Tibial nerve (tissue), 3 donors: Measurements from ENCODE around the gene TERB1.

ENCODE experiments used
- POLR2A ChIP-seq, 2 donors: fragments of 450-650 bp; IDR thresholded peaks; one replicate each; pipeline ENCODE4 v1.6.1; 2017; ENCODE audit warnings: antibody characterized with exemption in 2 of 2, mild to moderate bottlenecking in 2 of 2, moderate library complexity in 2 of 2
- TF ChIP-seq, protein P1 (sequence below), 5 experiments: fragments of 200-600 bp in 3 of 5; fragments of 450-650 bp in 2 of 5; sonication (generic) in 3 of 5; IDR thresholded peaks; one replicate each; pipeline ENCODE4 v1.5.1; 2016 to 2019; ENCODE audit warnings: antibody characterized with exemption in 5 of 5, mild to moderate bottlenecking in 3 of 5, moderate library complexity in 2 of 5

GRCh38 chr16:66809765-66810164 is 8.4 kb upstream of the TERB1 start:
- TF ChIP-seq, protein P1, sequence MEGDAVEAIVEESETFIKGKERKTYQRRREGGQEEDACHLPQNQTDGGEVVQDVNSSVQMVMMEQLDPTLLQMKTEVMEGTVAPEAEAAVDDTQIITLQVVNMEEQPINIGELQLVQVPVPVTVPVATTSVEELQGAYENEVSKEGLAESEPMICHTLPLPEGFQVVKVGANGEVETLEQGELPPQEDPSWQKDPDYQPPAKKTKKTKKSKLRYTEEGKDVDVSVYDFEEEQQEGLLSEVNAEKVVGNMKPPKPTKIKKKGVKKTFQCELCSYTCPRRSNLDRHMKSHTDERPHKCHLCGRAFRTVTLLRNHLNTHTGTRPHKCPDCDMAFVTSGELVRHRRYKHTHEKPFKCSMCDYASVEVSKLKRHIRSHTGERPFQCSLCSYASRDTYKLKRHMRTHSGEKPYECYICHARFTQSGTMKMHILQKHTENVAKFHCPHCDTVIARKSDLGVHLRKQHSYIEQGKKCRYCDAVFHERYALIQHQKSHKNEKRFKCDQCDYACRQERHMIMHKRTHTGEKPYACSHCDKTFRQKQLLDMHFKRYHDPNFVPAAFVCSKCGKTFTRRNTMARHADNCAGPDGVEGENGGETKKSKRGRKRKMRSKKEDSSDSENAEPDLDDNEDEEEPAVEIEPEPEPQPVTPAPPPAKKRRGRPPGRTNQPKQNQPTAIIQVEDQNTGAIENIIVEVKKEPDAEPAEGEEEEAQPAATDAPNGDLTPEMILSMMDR (IDR thresholded peaks at IDR 0.05), result no peak
- TF ChIP-seq POLR2A (IDR thresholded peaks at IDR 0.05), result no peak
